HG02973 (cell line): ENCODE results near the gene FKBP10.
"Not testable (repeated sequence)": the region's sequence is repeated elsewhere in the genome, so short reads cannot be mapped to it uniquely, and the experiment has no call there.

Experiments
- ATAC-seq: cut with Tn5 transposase; IDR thresholded peaks from one replicate; pipeline ENCODE4 v1.9.1; 2021; ENCODE audit warnings: moderate library complexity; ENCODE audit not compliant: unreplicated experiment

Gene FKBP10

DNA sequence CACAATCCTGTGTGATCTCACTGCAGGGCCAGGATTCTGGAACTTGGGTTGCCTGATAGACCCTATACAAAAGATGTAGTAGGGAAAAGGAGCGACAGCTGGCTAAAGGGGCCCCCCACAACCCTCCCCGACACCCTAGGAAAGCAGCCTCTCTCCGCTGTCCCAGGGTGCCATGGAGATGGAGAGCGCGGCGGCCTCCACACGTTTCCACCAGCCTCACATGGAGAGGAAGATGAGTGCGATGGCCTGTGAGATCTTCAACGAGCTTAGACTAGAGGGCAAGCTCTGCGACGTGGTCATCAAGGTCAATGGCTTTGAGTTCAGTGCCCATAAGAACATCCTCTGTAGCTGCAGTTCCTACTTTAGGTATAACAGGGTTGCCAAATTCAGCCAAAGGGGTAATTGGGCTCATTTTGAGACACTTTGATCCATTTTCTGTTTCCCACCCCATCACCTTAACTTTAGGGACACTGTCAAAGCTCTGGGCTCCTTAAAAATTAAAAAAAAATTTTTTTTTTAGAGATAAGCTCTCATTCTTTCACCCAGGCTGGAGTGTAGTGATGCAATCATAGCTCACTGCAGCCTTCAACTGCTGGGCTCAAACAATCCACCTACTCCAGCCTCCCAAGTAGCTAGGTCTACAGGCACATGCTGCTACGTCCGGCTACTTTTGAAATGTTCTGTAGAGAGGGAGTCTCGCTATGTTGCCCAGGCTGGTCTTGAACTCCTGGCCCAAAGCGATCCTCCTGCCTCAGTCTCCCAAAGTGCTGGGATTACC, 25.1 kb downstream of the FKBP10 start, which contains the start of gene KLHL10:
Gene KLHL10 (plus strand): TSS at position 65 of the 778 bp plus-strand sequence. CDS start 108 bp downstream, at position 173.
- ATAC-seq: no peak

DNA sequence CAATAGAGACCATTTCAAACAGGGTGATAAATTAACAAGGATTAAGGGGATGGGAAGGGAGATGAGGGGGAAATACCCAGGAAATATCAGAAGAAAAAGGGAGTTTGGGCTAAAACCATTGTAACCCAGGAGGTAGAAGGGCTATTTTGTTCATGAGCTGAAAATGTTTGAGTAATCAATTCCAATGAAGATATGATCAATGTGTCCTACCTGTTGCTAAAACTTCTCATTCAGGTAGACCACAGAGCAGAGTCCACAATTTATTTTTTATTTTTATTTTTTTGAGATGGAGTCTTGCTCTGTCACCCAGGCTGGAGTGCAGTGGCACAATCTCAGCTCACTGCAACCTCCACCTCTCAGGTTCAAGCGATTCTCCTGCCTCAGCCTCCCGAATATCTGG, 26.6 kb downstream of the FKBP10 start:
- not testable (repeated sequence) for ATAC-seq

DNA sequence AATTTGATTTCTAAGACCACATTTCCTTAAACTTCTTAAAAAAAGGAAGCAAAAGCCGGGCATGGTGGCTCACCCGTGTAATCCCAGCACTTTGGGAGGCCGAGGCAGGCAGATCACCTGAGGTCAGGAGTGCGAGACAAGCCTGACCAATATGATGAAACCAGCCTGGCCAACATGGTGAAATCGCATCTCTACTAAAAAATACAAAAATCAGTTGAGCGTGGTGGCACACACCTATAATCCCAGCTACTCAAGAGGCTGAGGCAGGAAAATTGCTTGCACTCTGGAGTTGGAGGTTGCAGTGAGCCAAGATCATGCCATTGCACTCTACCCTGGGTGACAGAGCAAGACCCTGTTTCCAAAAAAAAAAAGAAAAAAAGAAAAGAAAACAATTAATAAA, 28.0 kb downstream of the FKBP10 start:
- not testable (repeated sequence) for ATAC-seq

DNA sequence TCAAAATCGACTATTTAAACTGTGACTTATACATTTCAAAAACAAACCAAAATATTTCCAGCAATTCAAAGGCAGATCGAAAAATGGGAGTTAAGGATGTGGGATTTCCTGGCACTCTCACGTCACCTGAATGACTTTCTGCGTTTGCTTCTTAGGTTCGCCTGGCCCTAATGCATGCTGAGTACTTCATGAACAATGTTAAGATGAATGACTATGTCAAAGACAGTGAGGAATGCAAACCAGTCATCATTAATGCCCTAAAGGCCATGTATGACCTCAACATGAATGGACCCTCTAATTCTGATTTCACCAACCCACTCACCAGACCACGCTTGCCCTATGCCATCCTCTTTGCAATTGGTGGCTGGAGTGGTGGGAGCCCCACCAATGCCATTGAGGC, 32.2 kb downstream of the FKBP10 start:
- no peak for ATAC-seq

DNA sequence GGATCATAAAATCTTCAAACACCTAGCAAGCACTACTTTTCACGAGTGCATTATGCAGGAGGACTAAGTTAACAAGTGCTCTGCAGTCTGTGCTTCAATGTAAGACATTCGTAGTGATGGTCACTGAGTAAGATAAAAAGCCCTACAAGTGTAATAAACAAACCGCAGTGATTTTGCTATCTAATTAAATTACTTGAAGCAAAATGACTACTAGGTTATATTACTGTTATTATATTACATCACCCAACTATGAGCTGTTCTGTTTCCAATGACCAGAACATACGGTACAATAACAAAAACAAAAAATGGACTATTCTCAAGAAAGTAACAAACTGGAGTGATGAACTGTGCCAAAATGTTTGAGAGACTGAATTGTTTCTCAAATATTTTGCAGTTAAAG, 36.0 kb downstream of the FKBP10 start:
- ATAC-seq: no peak

DNA sequence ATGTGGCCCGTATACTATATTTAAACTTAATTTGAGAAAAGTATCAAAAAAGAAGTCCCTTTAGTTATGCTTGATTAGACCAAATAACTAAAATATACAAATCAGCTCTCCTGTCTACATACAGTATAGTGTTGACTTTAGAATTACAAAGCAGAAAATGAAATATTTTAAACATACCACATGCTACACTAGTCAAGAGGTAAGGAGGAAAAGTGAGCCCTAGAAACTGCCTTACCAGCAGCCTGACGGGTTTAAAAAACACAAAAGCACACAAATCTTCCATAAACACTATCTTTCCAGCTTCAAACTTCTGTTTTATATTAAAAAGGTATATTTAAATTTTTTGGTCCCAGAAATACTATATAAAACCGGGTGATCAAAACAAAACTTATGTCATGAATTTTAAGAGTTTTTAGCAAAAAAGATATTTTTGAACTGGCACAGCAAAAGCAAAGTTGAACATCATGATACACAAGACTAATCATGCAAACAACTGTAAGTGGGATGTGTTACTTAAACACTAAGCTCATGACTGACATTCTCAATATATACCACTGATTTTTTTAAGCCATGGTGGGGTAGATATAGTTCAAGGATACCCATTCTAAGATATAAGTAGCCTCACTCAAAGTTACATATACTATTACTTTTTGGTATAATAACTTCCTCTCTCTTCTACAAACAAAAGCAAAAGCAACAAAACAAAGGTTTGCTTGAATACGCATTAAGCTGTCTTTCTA, 36.6 kb downstream of the FKBP10 start:
- no peak for ATAC-seq

DNA sequence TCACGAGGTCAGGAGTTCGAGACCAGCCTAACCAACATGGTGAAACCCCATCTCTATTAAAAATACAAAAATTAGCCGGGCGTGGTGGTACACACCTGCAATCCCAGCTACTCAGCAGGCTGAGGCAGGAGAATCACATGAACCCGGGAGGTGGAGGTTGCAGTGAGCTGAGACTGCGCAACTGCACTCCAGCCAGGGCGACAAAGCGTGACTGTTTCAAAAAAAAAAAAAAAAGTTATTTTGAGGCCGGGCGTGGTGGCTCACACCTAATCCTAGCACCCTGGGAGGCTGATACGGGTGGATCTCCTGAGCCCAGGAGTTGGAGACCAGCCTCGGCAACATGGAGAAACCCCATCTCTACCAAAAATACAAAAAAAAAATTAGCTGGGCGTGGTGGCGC, 38.6 kb downstream of the FKBP10 start:
- ATAC-seq: not testable (repeated sequence)

DNA sequence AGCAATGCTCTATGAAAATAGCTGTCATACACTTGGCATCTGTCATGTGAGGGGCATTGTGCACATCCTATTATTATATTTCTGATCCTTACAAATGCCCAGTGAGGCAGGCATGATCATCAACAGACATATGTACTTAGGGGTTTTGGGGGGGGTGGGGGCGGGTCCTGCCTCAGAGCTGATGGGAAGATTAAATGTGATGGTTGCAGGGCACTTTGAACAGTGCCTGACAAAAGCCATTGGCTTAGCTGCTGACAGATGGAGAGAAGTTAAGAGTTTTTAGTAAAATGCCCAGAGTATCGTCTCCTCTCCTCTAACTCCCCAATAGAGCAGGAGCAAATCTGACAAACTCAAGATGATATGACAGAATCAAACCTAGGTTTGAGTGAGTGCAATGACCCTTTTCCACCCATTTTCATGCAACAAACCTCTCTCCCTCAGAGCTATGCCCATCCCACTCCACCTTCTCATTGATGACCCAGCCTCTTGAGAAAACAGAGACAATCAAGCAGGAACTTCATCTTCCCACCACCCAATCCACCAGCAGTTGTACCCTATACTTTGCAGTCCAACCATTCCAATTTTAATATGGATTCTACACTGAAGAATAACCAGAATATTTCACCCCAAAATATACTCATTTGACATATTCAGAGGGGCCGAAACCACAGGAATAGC, 47.6 kb downstream of the FKBP10 start:
- no peak for ATAC-seq

DNA sequence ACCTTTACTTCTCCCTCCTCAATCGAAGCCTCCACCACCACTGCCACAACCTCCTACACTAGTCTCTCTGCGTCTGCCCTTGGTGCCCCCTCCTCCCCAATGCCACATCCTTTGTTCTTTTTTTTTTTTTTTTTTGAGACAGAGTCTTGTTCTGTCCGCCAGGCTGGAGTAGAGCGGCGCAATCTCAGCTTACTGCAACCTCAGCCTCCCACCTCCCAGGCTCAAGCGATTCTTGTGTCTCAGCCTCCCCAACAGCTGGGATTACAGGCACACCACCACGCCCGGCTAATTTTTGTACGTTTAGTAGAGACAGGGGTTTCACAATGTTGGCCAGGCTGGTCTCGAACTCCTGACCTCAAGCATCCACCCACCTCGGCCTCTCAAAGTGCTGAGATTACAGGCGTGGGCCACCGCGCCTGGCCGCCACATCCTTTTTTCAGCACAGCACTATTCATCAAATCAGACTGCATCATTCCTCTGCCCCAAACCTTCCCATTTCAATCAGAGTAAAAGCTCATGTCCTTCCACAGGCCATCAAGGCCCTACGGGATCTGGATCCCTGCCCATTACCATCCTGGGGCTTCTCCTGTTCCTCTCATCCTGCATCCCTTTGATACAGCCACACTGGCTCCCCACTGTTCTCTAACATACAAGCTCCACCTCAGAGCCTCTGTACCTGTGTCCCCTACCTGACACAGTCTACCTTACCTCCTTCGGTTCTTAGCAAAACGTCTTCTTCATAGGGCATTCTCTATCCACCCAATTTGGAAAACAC, 50.5 kb downstream of the FKBP10 start:
- no peak for ATAC-seq

DNA sequence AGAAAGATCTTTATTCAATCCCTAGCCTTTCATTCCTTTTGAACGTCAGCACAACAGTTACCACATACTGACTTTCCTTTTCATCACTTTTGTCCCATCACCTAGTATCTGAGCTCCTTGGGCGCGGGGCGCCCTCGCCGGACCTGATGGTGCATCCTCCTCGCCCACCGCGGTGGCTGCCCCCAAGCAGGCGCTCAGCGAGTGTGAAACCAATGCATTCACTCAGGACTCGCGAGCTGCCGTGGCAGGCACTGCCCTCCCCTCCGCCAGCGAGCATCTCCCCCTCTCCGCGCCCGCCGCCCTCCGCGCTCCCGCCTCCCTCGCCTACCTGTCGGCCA, 51.7 kb downstream of the FKBP10 start:
- peak; percentile 20 for ATAC-seq

DNA sequence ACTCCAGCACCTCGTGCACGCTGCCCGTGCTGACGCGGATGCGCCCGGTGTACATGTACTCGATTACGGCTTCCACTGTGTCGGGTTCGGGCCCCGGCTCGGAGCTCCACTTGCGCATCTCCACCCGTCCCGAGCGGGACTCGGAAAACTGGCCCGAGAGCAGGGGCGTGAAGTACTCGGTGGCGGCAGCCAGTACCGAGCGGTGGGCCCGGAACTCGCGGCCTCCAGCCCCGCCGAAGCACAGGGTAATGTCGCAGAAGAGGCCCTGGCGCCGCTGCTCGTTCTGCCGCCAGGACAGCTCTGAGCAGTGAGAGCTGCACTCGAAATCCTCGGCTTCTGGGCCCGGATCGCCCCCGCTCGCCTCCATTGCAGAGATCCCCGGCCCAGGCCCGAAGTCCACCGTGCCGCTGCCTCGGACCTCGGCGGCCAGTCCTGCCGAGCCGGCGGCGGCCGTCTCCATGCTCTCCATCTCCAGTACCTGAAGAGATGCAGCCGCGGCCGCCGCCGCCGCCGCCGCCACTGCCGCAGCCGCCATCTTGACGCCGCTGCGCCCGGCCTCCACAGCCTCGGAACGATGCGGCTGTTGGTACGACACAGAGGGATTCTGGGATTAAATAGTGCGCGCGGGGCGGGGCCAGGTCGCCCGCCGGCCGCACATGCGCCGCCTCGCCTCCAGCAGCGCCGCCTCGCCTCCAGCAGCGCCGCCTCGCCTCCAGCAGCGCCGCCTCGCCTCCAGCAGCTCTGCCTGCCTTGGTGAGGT, 52.2 kb downstream of the FKBP10 start, which contains the start of gene KLHL11:
Gene KLHL11 (minus strand): TSS at position 588 of the 760 bp plus-strand sequence. CDS start 53 bp downstream, at position 535.
- peak; percentile 77 for ATAC-seq

DNA sequence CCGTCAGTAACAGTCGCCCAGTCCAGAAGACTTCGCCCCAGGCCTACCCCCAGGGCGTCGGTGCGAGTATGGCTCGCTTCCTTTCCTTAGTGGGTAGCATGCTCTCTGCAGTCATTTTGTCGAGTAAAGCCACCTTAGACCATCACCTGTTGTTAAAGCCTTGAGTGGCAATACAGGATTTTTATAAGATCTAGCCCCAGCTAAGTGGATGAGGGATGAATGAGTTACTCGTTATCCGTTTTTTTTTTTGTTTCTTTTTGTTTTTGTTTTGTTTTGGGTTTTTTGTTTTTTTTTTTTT, 52.7 kb downstream of the FKBP10 start:
- no peak for ATAC-seq

DNA sequence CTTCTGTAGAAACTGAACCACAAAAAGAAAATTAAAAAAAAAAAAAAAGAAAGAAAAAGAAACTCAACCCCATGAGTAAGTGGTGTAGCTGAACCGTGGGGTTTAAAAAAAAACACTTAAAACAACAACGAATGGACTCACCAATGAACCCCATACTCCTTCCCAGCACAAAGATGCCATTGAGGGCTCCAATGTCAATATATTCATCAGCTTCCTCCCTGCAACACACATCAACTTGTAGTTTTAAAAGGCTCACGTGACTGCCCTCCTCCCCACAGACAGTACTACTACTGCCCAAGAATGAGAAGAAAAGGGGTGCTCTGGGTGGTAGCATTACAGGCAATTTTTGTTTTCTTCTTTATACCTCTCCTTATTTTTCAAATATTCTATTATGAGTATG, 55.8 kb downstream of the FKBP10 start:
- ATAC-seq: no peak

DNA sequence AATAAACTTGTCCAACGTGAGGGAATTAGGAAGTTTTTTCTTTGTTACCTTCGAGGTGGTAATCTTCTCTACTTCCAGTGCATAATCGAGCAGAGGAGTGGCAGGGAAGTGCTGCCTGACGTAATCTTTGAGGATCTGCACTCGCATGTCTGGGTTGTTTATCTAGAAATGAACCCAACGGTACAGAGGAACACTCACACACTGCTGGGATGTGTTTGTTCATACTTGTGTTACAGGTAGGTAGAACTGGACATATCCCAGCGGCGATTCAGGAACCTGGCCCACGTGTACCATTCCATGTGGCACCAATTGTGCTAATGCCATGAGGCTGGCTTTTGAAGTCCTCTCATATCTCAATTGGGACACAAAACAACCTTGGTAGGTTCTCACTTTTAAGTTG, 56.6 kb downstream of the FKBP10 start:
- no peak for ATAC-seq

DNA sequence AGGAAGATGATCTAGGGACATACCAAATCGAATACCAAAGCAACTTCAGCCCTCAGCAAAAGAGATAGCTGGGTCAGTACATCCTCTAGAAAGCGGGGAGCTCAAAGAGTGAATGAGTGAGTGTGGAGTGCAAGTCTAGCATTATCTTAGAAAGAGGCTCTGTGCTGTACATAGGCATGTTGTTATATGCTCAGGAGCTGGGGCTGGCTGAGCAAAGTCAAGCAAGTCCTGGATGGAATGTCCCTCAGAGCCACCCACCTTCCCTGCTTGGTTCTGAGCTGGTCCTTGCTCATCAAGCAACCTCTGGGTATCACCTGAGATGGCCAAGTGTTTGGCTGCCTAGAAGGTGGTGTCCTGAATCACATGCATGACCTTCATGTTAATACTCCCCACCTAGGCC, 57.3 kb downstream of the FKBP10 start:
- no peak for ATAC-seq

DNA sequence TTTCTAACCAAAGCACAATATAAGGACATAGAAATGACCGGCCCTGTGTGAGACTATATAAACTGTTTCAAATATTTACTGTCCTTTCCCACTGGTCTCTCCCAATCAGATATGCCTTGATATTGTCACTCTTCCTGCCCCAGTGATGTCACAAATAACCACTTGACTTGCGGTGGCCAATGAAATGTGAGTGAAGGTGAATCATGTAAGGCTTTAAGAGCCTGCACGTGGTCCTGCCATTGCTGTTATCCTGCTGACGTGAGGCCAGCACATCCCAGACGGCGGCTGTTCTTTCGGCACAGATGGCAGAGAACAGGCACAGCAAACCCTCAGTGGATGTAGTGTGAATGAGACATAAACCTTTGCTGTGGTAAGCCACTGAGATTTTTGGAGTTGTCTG, 57.8 kb downstream of the FKBP10 start:
- ATAC-seq: no peak

DNA sequence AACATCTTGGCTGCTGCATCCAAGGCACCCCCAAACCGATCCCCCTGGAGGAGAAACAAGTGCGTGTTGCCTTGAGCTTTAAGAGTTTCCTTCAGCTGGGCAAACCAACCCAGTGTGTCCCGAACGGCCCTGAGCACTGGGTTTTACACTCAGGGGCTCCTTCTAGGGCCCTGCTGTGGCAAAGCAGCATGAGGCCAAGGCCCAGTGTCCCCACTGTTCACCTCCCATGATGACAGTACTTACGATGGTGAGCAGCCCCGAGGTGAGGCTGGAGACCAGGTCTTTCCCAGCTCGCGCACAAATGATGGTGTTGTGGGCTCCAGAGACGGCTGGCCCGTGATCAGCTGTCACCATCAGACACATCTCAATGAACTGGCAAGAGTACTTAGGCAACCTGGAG, 59.0 kb downstream of the FKBP10 start:
- ATAC-seq: no peak
